Esophagus squamous epithelium (tissue), 5 donors: ENCODE measurements around the gene PRR19. TPM values are rescaled to one million over a fixed set of nuclear protein-coding genes. Genes with fewer than 3 reads are reported as not detected.

Experiments
- DNase-seq: peaks from one replicate; lab custom pipeline; 2025; lab: John Stamatoyannopoulos, UW
- H3K27ac ChIP-seq, 4 donors: fragments of 200-600 bp; sonication (generic); one replicate each; pipeline ENCODE4 v1.5.1; 2016 to 2019; ENCODE audit warnings: mild to moderate bottlenecking in 1 of 4
- H3K27me3 ChIP-seq, 4 donors: fragments of 200-600 bp; sonication (generic); 1 replicate in 3 of 4; 2 replicates in 1 of 4; pipeline versions ENCODE4 v1.5.1 to v1.6.0; 2017 to 2021; ENCODE audit warnings: antibody characterized with exemption in 1 of 4
- H3K36me3 ChIP-seq, 3 donors: fragments of 200-600 bp; sonication (generic); one replicate each; pipeline ENCODE4 v1.5.1; 2016 to 2019
- H3K4me1 ChIP-seq, 3 donors: fragments of 200-600 bp; sonication (generic); one replicate each; pipeline ENCODE4 v1.5.1; 2017 to 2019
- H3K4me3 ChIP-seq, 4 donors: fragments of 200-600 bp; sonication (generic); 1 replicate in 3 of 4; 2 replicates in 1 of 4; pipeline ENCODE4 v1.5.1; 2016 to 2019; ENCODE audit warnings: mild to moderate bottlenecking in 2 of 4, moderate library complexity in 1 of 4
- H3K9me3 ChIP-seq, 3 donors: fragments of 200-600 bp; sonication (generic); one replicate each; pipeline ENCODE4 v1.5.1; 2016 to 2019
- POLR2A ChIP-seq, 4 donors: fragments of 450-650 bp; IDR thresholded peaks; one replicate each; pipeline ENCODE4 v1.6.1; 2017; ENCODE audit warnings: antibody characterized with exemption in 4 of 4, mild to moderate bottlenecking in 4 of 4, moderate library complexity in 3 of 4
- WGBS, 2 donors: methylation state at CpG; one replicate each; pipeline ENCODE4 v1.1.5; 2018; 5-methylcytosine and 5-hydroxymethylcytosine counted together
- intact Hi-C: fragments of 100-400 bp; cut with DNase I; formaldehyde crosslinking; loops from one replicate; pipeline ENCODE4 v1.15.0; 2022
- total RNA-seq, 4 donors: library from RNA; depleted of rRNA; stranded (reverse); fragments of >200 nt; gene quantifications; one replicate each; pipeline ENCODE4 v1.1.0, GENCODE V29; 2016
- TF ChIP-seq, protein P1 (sequence below), 6 experiments: fragments of 450-650 bp in 4 of 6; fragments of 200-600 bp in 2 of 6; sonication (generic) in 2 of 6; IDR thresholded peaks; one replicate each; pipeline ENCODE4 v1.5.1; 2016 to 2019; ENCODE audit warnings: antibody characterized with exemption in 6 of 6, mild to moderate bottlenecking in 4 of 6, moderate library complexity in 4 of 6
- donor health status: DM: yes; HTN: yes; CAD: no.

Gene PRR19
- total RNA-seq, 4 donors from 2014 or later = 0.75 to 1.0 (median 0.82) TPM

DNA sequence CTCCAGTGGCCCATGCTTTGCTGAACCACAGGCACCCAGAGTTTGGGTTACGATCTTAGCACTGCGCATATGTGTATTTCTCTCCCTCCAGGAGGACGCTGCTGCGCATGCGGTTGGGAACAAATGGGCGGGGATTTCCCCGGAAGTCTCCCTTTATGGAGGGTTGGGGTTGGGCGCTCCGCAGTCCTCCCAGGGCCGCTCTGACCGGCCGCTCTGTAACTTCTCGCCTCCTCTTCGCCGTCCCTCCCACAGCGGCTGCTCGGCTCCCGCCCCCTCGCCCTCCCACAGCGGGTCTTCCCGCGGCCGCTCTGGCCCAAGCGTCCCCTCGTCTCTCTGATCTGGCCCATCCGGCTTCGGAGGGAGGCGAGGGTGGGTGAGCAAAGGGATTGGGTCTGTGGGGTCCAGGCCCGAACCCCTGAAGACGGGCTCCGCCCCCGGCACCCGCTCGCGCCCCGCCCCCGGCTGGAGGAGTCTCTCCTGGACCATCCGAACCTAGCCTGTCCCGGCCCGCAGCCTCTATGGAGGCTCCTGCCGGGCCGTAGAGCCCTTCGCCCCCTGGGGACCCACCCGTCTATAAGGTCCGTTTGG, 23.5 kb downstream of the PRR19 start, which contains the start of gene MEGF8:
MEGF8 (plus strand) TSS at position 328 of the 588 bp plus-strand sequence. CDS start 609 bp downstream, outside the sequence.
- Histone ChIP-seq H3K36me3 (no peaks in the 10 kb centered on the region), H3K9me3 (no peaks in the 10 kb centered on the region), H3K27me3 (peaks cover 9 to 32% (median 11%) of the 10 kb centered on the region in 4 donors), H3K27ac (peak within 1 kb of the TSS; percentile 83 to 92 (median 88)), H3K4me3 (peak within 1 kb of the TSS; percentile 61 to 89 (median 80)), H3K4me1 (peaks cover 26 to 47% (median 31%) of the 10 kb centered on the region in 3 donors)
- intact Hi-C loops = loop anchor here (10.0 kb wide), 1 partner anchor 191 kb away; the partner anchor contains the start of gene POU2F2
- WGBS, 2 donors = 0 to 2% methylated on average over 6 to 7 of the region's 45 CpGs
- peak in 3 of 4 donors; percentile 41 to 53 (median 44) for TF ChIP-seq POLR2A (IDR thresholded peaks at IDR 0.05)
- TF ChIP-seq, protein P1, sequence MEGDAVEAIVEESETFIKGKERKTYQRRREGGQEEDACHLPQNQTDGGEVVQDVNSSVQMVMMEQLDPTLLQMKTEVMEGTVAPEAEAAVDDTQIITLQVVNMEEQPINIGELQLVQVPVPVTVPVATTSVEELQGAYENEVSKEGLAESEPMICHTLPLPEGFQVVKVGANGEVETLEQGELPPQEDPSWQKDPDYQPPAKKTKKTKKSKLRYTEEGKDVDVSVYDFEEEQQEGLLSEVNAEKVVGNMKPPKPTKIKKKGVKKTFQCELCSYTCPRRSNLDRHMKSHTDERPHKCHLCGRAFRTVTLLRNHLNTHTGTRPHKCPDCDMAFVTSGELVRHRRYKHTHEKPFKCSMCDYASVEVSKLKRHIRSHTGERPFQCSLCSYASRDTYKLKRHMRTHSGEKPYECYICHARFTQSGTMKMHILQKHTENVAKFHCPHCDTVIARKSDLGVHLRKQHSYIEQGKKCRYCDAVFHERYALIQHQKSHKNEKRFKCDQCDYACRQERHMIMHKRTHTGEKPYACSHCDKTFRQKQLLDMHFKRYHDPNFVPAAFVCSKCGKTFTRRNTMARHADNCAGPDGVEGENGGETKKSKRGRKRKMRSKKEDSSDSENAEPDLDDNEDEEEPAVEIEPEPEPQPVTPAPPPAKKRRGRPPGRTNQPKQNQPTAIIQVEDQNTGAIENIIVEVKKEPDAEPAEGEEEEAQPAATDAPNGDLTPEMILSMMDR (IDR thresholded peaks at IDR 0.05) = peak; percentile 78 to 93 (median 90)
- DNase-seq = peak; percentile 85

- no peak for DNase-seq
- Histone ChIP-seq H3K4me1 (peaks cover 28 to 47% (median 31%) of the 10 kb centered on the region in 3 donors), H3K27me3 (peaks cover 9 to 32% (median 11%) of the 10 kb centered on the region in 4 donors), H3K4me3 (peak overlapping the region; percentile 61 to 89 (median 80)), H3K27ac (peak overlapping the region; percentile 83 to 92 (median 88)), H3K9me3 (no peaks in the 10 kb centered on the region), H3K36me3 (no peaks in the 10 kb centered on the region)
- TF ChIP-seq, protein P1 (IDR thresholded peaks at IDR 0.05) = no peak
- TF ChIP-seq POLR2A (IDR thresholded peaks at IDR 0.05) = no peak
- intact Hi-C loops = loop anchor here (10.0 kb wide), 1 partner anchor 191 kb away; the partner anchor contains the start of gene POU2F2
- WGBS, 2 donors = 8 to 50% methylated on average over 2 to 8 of the region's 37 CpGs
Measured at GRCh38 chr19:42325896-42326771, 24.2 kb downstream of the PRR19 start.

- TF ChIP-seq, protein P1 (IDR thresholded peaks at IDR 0.05) = no peak
- TF ChIP-seq POLR2A (IDR thresholded peaks at IDR 0.05) = no peak
- H3K27ac ChIP-seq = no peak overlapping the region
- H3K4me1 ChIP-seq = peaks cover 28 to 47% (median 31%) of the 10 kb centered on the region in 3 donors
- no peak overlapping the region for H3K4me3 ChIP-seq
- no peak for DNase-seq
- intact Hi-C loops = loop anchor here (10.0 kb wide), 1 partner anchor 192 kb away; the partner anchor contains the start of gene POU2F2
- peaks cover 9 to 29% (median 11%) of the 10 kb centered on the region in 4 donors for H3K27me3 ChIP-seq
- H3K9me3 ChIP-seq = no peaks in the 10 kb centered on the region
- no peaks in the 10 kb centered on the region for H3K36me3 ChIP-seq
Measured at GRCh38 chr19:42326969-42327368, 25.0 kb downstream of the PRR19 start.

- H3K4me3 ChIP-seq = no peak overlapping the region
- H3K4me1 ChIP-seq = peaks cover 28 to 47% (median 31%) of the 10 kb centered on the region in 3 donors
- 82 to 89% methylated on average over 5 of the region's 5 CpGs for WGBS, 2 donors
- DNase-seq = no peak
- no peaks in the 10 kb centered on the region for H3K36me3 ChIP-seq
- intact Hi-C loops = loop anchor here (10.0 kb wide), 1 partner anchor 193 kb away; the partner anchor contains the start of gene POU2F2
- no peak for TF ChIP-seq POLR2A (IDR thresholded peaks at IDR 0.05)
- TF ChIP-seq, protein P1 (IDR thresholded peaks at IDR 0.05) = no peak
- H3K9me3 ChIP-seq = no peaks in the 10 kb centered on the region
- peaks cover 9 to 25% (median 11%) of the 10 kb centered on the region in 4 donors for H3K27me3 ChIP-seq
- no peak overlapping the region for H3K27ac ChIP-seq
Measured at GRCh38 chr19:42327381-42327780, 25.4 kb downstream of the PRR19 start.
